ENCODE results near the gene KCND2. TPM values are rescaled to one million over a fixed set of nuclear protein-coding genes. Genes with fewer than 3 reads are reported as not detected.

KCND2 gene
- total RNA-seq, 4 donors from 2014 or later = under 0.01 to 1.3 (median 0.59) TPM; not detected in 1

DNA sequence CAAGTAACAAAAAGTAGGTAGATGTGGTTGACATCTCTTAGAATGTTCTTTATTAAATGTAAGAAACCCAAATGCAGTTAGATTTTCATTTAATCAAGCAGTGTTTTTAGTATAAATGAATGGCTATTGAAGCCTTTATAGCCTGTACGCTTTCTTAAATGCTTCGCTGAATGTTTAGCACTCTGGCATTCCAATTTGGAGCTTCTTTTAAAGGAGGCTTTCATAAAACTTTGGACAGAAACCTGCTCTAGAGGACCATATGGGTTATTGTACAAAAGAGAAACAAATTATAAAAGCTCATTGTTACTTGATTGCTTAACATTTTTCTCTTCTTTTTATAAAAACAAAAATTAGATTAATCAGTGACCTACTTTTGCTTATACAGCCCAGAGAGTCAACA, 59.5 kb downstream of the KCND2 start:
- TF ChIP-seq CTCF (IDR thresholded peaks at IDR 0.05) = no peak
- no peak for TF ChIP-seq POLR2A (IDR thresholded peaks at IDR 0.05)
- TF ChIP-seq EP300 (IDR thresholded peaks at IDR 0.05) = no peak
- no peaks in the 10 kb centered on the region for H3K4me1 ChIP-seq
- 27 to 36% methylated on average over 2 of the region's 2 CpGs for WGBS, 2 donors

GRCh38 chr7:120334475-120334874, 61.5 kb downstream of the KCND2 start:
- no peak for DNase-seq (ENCODE audit: low spot score in 2 of 2)
- H3K4me3 ChIP-seq = no peak overlapping the region
- no peak for TF ChIP-seq CTCF (IDR thresholded peaks at IDR 0.05)
- no peak for TF ChIP-seq EP300 (IDR thresholded peaks at IDR 0.05)
- TF ChIP-seq POLR2A (IDR thresholded peaks at IDR 0.05) = no peak
- no peaks in the 10 kb centered on the region for H3K27me3 ChIP-seq
- WGBS, 2 donors = 76 to 84% methylated on average over 1 of the region's 1 CpG
- no peaks in the 10 kb centered on the region for H3K4me1 ChIP-seq
- no peaks in the 10 kb centered on the region for H3K36me3 ChIP-seq
- no peaks in the 10 kb centered on the region for H3K9me3 ChIP-seq
- no peak overlapping the region for H3K27ac ChIP-seq

More for the DNA sequence above, 59.5 kb downstream of the KCND2 start:
- no peak for DNase-seq (ENCODE audit: low spot score in 2 of 2)
- Histone ChIP-seq H3K27me3 (no peaks in the 10 kb centered on the region), H3K36me3 (no peaks in the 10 kb centered on the region), H3K9me3 (no peaks in the 10 kb centered on the region), H3K4me3 (no peak overlapping the region), H3K27ac (no peak overlapping the region)

- H3K27ac ChIP-seq = no peak overlapping the region
- no peak overlapping the region for H3K4me3 ChIP-seq
- no peak for DNase-seq (ENCODE audit: low spot score in 2 of 2)
- no peaks in the 10 kb centered on the region for H3K4me1 ChIP-seq
- WGBS, 2 donors = 46 to 47% methylated on average over 1 of the region's 1 CpG
- TF ChIP-seq EP300 (IDR thresholded peaks at IDR 0.05) = no peak
- TF ChIP-seq POLR2A (IDR thresholded peaks at IDR 0.05) = no peak
- peak in 1 of 5 experiments; percentile 13 for TF ChIP-seq CTCF (IDR thresholded peaks at IDR 0.05)
- H3K27me3 ChIP-seq = no peaks in the 10 kb centered on the region
- H3K36me3 ChIP-seq = no peaks in the 10 kb centered on the region
- no peaks in the 10 kb centered on the region for H3K9me3 ChIP-seq
Measured at GRCh38 chr7:120337308-120337907, 64.4 kb downstream of the KCND2 start.

DNA sequence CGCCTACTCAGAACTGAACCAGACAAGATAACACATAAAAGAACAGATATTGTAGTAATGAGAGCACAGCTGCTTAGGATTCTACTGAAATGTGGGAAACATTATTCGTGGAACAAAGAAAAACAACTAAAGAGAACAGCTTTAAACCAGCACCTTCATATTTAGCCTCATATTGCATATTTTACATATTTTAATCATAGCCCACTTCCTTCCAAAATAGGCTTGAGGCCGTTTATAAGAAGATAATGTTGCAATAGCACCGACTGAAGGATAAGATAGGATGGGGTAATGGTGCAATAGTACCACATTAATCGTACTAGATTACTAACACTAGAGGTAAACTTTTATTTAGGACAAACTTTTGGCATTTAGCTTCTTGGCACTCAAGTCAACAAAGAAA, 71.3 kb downstream of the KCND2 start:
- Histone ChIP-seq H3K27ac (no peak overlapping the region), H3K9me3 (no peaks in the 10 kb centered on the region), H3K4me3 (no peak overlapping the region), H3K27me3 (no peaks in the 10 kb centered on the region), H3K36me3 (no peaks in the 10 kb centered on the region), H3K4me1 (no peaks in the 10 kb centered on the region)
- WGBS, 2 donors = 65 to 68% methylated on average over 5 of the region's 5 CpGs
- TF ChIP-seq POLR2A (IDR thresholded peaks at IDR 0.05) = no peak
- no peak for DNase-seq (ENCODE audit: low spot score in 2 of 2)

DNA sequence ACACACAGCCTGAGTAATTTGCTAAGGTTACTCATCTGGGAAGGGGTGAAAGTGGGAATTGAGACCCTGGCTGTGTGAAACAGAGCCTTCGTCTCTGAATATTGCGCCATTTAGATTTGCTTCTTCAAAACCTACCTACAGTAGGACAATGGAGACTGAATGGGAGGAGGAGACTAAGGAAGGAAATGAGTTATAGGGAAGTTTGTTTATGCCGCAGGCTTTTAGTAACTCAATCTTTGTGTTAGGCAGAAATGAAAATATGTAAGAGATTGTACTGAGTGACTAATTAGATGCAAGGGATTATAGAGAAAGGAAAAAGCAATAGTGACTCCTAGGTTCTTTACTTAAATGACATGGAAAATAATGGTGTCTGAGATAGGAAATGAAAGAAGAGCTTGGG, 80.2 kb downstream of the KCND2 start:
- WGBS, 2 donors = 89 to 92% methylated on average over 3 of the region's 3 CpGs
- H3K27ac ChIP-seq = no peak overlapping the region
- TF ChIP-seq EP300 (IDR thresholded peaks at IDR 0.05) (no peak), POLR2A (IDR thresholded peaks at IDR 0.05) (no peak), CTCF (IDR thresholded peaks at IDR 0.05) (no peak)
- no peaks in the 10 kb centered on the region for H3K4me1 ChIP-seq
- no peak for DNase-seq (ENCODE audit: low spot score in 2 of 2)
- no peaks in the 10 kb centered on the region for H3K27me3 ChIP-seq
- H3K9me3 ChIP-seq = no peaks in the 10 kb centered on the region
- H3K4me3 ChIP-seq = no peak overlapping the region
- H3K36me3 ChIP-seq = no peaks in the 10 kb centered on the region

- no peaks in the 10 kb centered on the region for H3K27me3 ChIP-seq
- no peak for TF ChIP-seq CTCF (IDR thresholded peaks at IDR 0.05)
- TF ChIP-seq EP300 (IDR thresholded peaks at IDR 0.05) = no peak
- no peak for TF ChIP-seq POLR2A (IDR thresholded peaks at IDR 0.05)
Measured at GRCh38 chr7:120360918-120361317, 87.9 kb downstream of the KCND2 start.

More at GRCh38 chr7:120360918-120361317, 87.9 kb downstream of the KCND2 start:
- no peaks in the 10 kb centered on the region for H3K36me3 ChIP-seq
- H3K27ac ChIP-seq = no peak overlapping the region
- H3K4me3 ChIP-seq = no peak overlapping the region
- no peak for DNase-seq (ENCODE audit: low spot score in 2 of 2)
- H3K9me3 ChIP-seq = no peaks in the 10 kb centered on the region
- H3K4me1 ChIP-seq = no peaks in the 10 kb centered on the region

Measured in tibial nerve (tissue), 4 donors.